PC-9 (cell line): ENCODE measurements around the gene ARSJ. TPM values are rescaled to one million over a fixed set of nuclear protein-coding genes. Genes with fewer than 3 reads are reported as not detected.

ENCODE experiments used
- BruUV-seq: library from RNA; stranded (reverse); fragments of 400-500 nt; replicated peaks from 2 replicates; lab custom pipeline; 2021; lab: Mats Ljungman, UMichigan
- CTCF ChIA-PET: fragments of 300-600 bp; sonication (Branson Sonifier 250); formaldehyde crosslinking; loops from one replicate; lab custom pipeline; 2022; ENCODE audit warnings: antibody characterized with exemption; lab: Charles Lee
- POLR2A ChIA-PET: fragments of 300-600 bp; sonication (Branson Sonifier 250); formaldehyde crosslinking; loops from one replicate; lab custom pipeline; 2022; ENCODE audit warnings: antibody characterized with exemption; ENCODE audit not compliant: unreplicated experiment; lab: Charles Lee
- DNase-seq, 2 experiments: peaks; one replicate each; pipeline versions ENCODE4 v3.0.0 to v3.0.0-alpha.2; 2015 to 2022; ENCODE audit warnings: mixed read lengths in 1 of 2
- H2AFZ ChIP-seq: fragments of 200-600 bp; sonication (generic); 2 replicates; pipeline ENCODE4 v1.8.1; 2017; ENCODE audit warnings: antibody characterized with exemption
- H3F3A ChIP-seq: fragments of 200-600 bp; sonication (generic); 2 replicates; pipeline ENCODE4 v1.8.1; 2017; ENCODE audit warnings: antibody characterized with exemption, mild to moderate bottlenecking, low read depth; ENCODE audit not compliant: insufficient read depth
- H3K27ac ChIP-seq: fragments of 200-600 bp; sonication (generic); 2 replicates; pipeline ENCODE4 v1.6.1; 2016; ENCODE audit warnings: mixed run types
- H3K27me3 ChIP-seq: fragments of 200-600 bp; sonication (generic); 2 replicates; pipeline ENCODE4 v1.6.1; 2016; ENCODE audit warnings: low read depth, mixed run types; ENCODE audit not compliant: insufficient read depth
- H3K36me3 ChIP-seq: fragments of 200-600 bp; sonication (generic); 2 replicates; pipeline ENCODE4 v1.6.1; 2016; ENCODE audit warnings: low read depth, mixed run types
- H3K4me1 ChIP-seq: fragments of 200-600 bp; sonication (generic); replicated peaks from 2 replicates; pipeline ENCODE4 v1.6.1; 2016; ENCODE audit warnings: mixed run types; ENCODE audit not compliant: insufficient read depth
- H3K4me2 ChIP-seq: fragments of 200-600 bp; sonication (generic); 2 replicates; pipeline ENCODE4 v1.6.1; 2017; ENCODE audit warnings: mixed run types
- H3K4me3 ChIP-seq: fragments of 200-600 bp; sonication (generic); 2 replicates; pipeline ENCODE4 v1.6.1; 2016; ENCODE audit warnings: mixed run types
- H3K79me2 ChIP-seq: fragments of 200-600 bp; sonication (generic); 2 replicates; pipeline ENCODE4 v1.6.1; 2017; ENCODE audit warnings: low read depth, mixed run types
- H3K9me2 ChIP-seq: fragments of 200-600 bp; sonication (generic); 2 replicates; pipeline ENCODE4 v1.8.1; 2017; ENCODE audit warnings: mild to moderate bottlenecking; ENCODE audit not compliant: insufficient read depth
- H3K9me3 ChIP-seq: fragments of 200-600 bp; sonication (generic); 2 replicates; pipeline ENCODE4 v1.8.1; 2016; ENCODE audit warnings: low read depth; ENCODE audit not compliant: insufficient read depth
- H4K20me1 ChIP-seq: fragments of 200-600 bp; sonication (generic); 2 replicates; pipeline ENCODE4 v1.8.1; 2017; ENCODE audit not compliant: insufficient read depth
- EZH2 ChIP-seq: fragments of 200-600 bp; sonication (generic); IDR thresholded peaks from 2 replicates; pipeline ENCODE4 v1.8.0; 2017; ENCODE audit warnings: antibody characterized with exemption, low read depth
- intact Hi-C: fragments of 100-400 bp; cut with micrococcal nuclease; formaldehyde crosslinking; loops from one replicate; pipeline ENCODE4 v1.10.0; 2022; ENCODE audit not compliant: unreplicated experiment
- total RNA-seq: library from RNA; stranded (reverse); gene quantifications from 2 replicates; pipeline ENCODE4 v1.2.3, GENCODE V29; 2021
- TF ChIP-seq, protein P1 (sequence below): fragments of 200-600 bp; sonication (generic); conservative IDR thresholded peaks from 2 replicates; pipeline ENCODE4 v1.6.1; 2017; ENCODE audit warnings: mixed run types, antibody characterized with exemption, mild to moderate bottlenecking, moderate library complexity

The ARSJ gene
- total RNA-seq, 1 experiment from 2014 or later: 0.55 TPM

DNA sequence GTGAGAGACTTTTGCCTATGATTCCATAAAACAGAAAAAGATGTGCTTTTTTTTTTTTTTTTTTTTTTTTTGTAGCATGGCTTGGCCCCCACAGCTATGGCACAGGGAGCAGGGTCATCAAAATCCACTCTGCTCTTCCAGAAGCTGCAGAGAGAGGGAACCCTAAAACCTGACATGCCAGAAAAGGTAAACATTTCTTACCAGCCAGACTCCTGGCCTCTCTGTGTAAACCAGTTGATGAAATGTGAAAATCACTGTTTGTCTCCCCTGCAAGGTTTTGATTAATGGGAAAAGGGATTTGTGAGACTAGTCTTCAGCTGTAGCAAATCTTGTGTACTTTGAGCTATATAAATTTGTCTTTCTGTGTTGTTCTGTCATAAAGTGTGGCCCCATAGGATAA lies 105.9 kb downstream of the ARSJ start:
- CTCF ChIA-PET: no interaction called here
- no peaks in the 10 kb centered on the region for H4K20me1 ChIP-seq
- no peaks in the 10 kb centered on the region for H3F3A ChIP-seq
- no peaks in the 10 kb centered on the region for H3K4me1 ChIP-seq
- DNase-seq: no peak
- TF ChIP-seq EZH2: no peak
- TF ChIP-seq, protein P1, sequence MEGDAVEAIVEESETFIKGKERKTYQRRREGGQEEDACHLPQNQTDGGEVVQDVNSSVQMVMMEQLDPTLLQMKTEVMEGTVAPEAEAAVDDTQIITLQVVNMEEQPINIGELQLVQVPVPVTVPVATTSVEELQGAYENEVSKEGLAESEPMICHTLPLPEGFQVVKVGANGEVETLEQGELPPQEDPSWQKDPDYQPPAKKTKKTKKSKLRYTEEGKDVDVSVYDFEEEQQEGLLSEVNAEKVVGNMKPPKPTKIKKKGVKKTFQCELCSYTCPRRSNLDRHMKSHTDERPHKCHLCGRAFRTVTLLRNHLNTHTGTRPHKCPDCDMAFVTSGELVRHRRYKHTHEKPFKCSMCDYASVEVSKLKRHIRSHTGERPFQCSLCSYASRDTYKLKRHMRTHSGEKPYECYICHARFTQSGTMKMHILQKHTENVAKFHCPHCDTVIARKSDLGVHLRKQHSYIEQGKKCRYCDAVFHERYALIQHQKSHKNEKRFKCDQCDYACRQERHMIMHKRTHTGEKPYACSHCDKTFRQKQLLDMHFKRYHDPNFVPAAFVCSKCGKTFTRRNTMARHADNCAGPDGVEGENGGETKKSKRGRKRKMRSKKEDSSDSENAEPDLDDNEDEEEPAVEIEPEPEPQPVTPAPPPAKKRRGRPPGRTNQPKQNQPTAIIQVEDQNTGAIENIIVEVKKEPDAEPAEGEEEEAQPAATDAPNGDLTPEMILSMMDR: no peak
- no TSS peak for BruUV-seq
- no peaks in the 10 kb centered on the region for H3K36me3 ChIP-seq
- intact Hi-C loops: no loop called here
- POLR2A ChIA-PET: interaction anchor here (0.6 kb wide), 1 partner anchor 497 kb away, joined by 3 read pairs; no protein-coding TSS in a partner anchor
- no peak overlapping the region for H2AFZ ChIP-seq
- no peaks in the 10 kb centered on the region for H3K9me2 ChIP-seq
- no peak overlapping the region for H3K4me3 ChIP-seq
- H3K27me3 ChIP-seq: no peaks in the 10 kb centered on the region
- no peak overlapping the region for H3K27ac ChIP-seq
- H3K79me2 ChIP-seq: no peaks in the 10 kb centered on the region
- no peaks in the 10 kb centered on the region for H3K9me3 ChIP-seq
- H3K4me2 ChIP-seq: no peak overlapping the region

DNA sequence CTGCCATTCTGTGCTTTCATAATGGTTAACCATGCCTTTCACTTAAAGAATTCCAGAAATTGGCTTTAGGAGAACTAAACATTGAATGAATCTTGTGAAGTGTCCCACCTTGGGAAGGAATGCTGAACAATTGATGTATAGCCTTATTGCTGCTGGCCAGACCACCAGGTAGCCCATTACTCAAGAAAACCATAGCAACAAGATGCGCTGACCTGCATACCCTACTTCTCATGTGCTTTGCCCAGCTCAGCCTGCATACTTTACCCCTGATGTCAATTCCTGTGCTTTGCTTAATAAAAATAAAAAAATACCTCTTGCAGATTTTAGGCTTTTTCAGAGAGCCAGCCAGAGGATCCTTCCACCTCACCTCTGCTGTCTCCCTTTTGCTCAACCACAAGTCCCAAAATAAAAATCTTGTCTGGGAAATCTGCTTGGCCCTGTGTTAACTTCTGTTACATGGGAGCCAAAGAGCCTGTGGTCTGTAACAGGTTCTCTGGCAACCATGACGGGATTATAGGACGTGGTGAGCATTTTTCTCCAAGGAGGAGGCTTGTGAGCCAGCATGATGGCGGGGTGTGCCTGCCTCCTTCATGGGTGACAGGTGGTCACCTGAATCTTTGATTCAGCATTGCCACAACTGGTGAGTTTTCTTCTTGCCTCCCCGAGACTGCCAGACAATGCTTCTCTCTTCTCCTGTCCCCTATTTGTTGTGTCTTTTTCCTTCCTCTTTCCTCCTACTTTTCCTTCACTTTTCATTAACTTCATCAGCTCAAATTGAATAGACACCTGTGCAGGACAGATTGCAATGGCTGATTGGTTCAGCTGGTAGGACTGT lies 106.8 kb downstream of the ARSJ start:
- Histone ChIP-seq H3K4me2 (no peak overlapping the region), H3K27ac (no peak overlapping the region), H3K4me3 (no peak overlapping the region), H3K4me1 (no peaks in the 10 kb centered on the region), H3K9me2 (no peaks in the 10 kb centered on the region), H3K79me2 (no peaks in the 10 kb centered on the region), H3K36me3 (no peaks in the 10 kb centered on the region), H3K27me3 (no peaks in the 10 kb centered on the region), H2AFZ (no peak overlapping the region), H4K20me1 (no peaks in the 10 kb centered on the region), H3F3A (no peaks in the 10 kb centered on the region), H3K9me3 (no peaks in the 10 kb centered on the region)
- DNase-seq: no peak
- no TSS peak for BruUV-seq
- ChIA-PET CTCF (no interaction called here), POLR2A (no interaction called here)
- intact Hi-C loops: no loop called here
- no peak for TF ChIP-seq EZH2
- TF ChIP-seq, protein P1: no peak

- Histone ChIP-seq H4K20me1 (no peaks in the 10 kb centered on the region), H3F3A (no peaks in the 10 kb centered on the region), H3K27ac (no peak overlapping the region), H3K36me3 (no peaks in the 10 kb centered on the region), H3K9me3 (no peaks in the 10 kb centered on the region), H3K27me3 (no peaks in the 10 kb centered on the region), H3K79me2 (no peaks in the 10 kb centered on the region), H3K9me2 (no peaks in the 10 kb centered on the region), H3K4me2 (no peak overlapping the region), H2AFZ (no peak overlapping the region), H3K4me1 (no peaks in the 10 kb centered on the region), H3K4me3 (no peak overlapping the region)
- ChIA-PET CTCF (no interaction called here), POLR2A (no interaction called here)
- DNase-seq: no peak
- intact Hi-C loops: no loop called here
- TF ChIP-seq EZH2: no peak
- TF ChIP-seq, protein P1: no peak
- no TSS peak for BruUV-seq
Measured at GRCh38 chr4:113871080-113871479, 108.4 kb downstream of the ARSJ start.
